Measurements from ENCODE around the gene CENPO.
"Not testable (repeated sequence)": the region's sequence is repeated elsewhere in the genome, so short reads cannot be mapped to it uniquely, and the experiment has no call there.

Gene CENPO

GRCh38 chr2:24791452-24791851, 1.8 kb upstream of the CENPO start:
- in situ Hi-C loops (cut with HindIII; ENCODE audit: low pct_ligation_motif_present, low sequenced_read_pairs): no loop called here
- Histone ChIP-seq H3K27ac (no peak overlapping the region), H3K4me3 (ENCODE audit: low read depth, low read length) (no peak overlapping the region), H3K27me3 (replicated peaks) (no peaks in the 10 kb centered on the region), H3K36me3 (replicated peaks) (no peaks in the 10 kb centered on the region)
- TF ChIP-seq, protein P1, sequence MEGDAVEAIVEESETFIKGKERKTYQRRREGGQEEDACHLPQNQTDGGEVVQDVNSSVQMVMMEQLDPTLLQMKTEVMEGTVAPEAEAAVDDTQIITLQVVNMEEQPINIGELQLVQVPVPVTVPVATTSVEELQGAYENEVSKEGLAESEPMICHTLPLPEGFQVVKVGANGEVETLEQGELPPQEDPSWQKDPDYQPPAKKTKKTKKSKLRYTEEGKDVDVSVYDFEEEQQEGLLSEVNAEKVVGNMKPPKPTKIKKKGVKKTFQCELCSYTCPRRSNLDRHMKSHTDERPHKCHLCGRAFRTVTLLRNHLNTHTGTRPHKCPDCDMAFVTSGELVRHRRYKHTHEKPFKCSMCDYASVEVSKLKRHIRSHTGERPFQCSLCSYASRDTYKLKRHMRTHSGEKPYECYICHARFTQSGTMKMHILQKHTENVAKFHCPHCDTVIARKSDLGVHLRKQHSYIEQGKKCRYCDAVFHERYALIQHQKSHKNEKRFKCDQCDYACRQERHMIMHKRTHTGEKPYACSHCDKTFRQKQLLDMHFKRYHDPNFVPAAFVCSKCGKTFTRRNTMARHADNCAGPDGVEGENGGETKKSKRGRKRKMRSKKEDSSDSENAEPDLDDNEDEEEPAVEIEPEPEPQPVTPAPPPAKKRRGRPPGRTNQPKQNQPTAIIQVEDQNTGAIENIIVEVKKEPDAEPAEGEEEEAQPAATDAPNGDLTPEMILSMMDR (IDR thresholded peaks at IDR 0.05; ENCODE audit: low read depth, low read length, missing control alignments): no peak
- no peak for DNase-seq

DNA sequence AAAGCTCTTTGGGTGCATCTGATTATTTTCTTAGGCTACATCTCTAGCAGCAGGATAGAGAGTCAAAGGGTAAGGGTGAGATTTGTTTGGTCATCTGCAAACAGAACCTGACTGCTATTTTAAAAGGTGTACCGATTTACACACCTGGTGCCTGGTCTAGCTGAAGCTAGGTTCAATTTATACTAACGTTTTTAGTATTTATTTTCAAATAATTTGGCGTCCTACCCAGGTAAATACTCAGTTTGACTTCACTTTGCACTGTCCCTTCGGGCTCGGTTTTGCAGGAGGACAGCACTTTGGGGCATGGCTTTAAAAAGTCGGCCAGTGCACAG, 717 bp upstream of the CENPO start:
- DNase-seq: no peak
- TF ChIP-seq, protein P1 (IDR thresholded peaks at IDR 0.05; ENCODE audit: low read depth, low read length, missing control alignments): no peak
- H3K36me3 ChIP-seq (replicated peaks): no peaks in the 10 kb centered on the region
- in situ Hi-C loops (cut with HindIII; ENCODE audit: low pct_ligation_motif_present, low sequenced_read_pairs): no loop called here
- peak overlapping the region; percentile 99 for H3K27ac ChIP-seq
- peak overlapping the region; percentile 92 for H3K4me3 ChIP-seq (ENCODE audit: low read depth, low read length)
- no peaks in the 10 kb centered on the region for H3K27me3 ChIP-seq (replicated peaks)

- Histone ChIP-seq H3K27ac (peak overlapping the region; percentile 99), H3K36me3 (replicated peaks) (no peaks in the 10 kb centered on the region), H3K27me3 (replicated peaks) (no peaks in the 10 kb centered on the region), H3K4me3 (ENCODE audit: low read depth, low read length) (peak overlapping the region; percentile 92)
- DNase-seq: peak; percentile 35
- in situ Hi-C loops (cut with HindIII; ENCODE audit: low pct_ligation_motif_present, low sequenced_read_pairs): no loop called here
- TF ChIP-seq, protein P1 (IDR thresholded peaks at IDR 0.05; ENCODE audit: low read depth, low read length, missing control alignments): no peak
Measured at GRCh38 chr2:24793761-24794435, 673 bp downstream of the CENPO start.

DNA sequence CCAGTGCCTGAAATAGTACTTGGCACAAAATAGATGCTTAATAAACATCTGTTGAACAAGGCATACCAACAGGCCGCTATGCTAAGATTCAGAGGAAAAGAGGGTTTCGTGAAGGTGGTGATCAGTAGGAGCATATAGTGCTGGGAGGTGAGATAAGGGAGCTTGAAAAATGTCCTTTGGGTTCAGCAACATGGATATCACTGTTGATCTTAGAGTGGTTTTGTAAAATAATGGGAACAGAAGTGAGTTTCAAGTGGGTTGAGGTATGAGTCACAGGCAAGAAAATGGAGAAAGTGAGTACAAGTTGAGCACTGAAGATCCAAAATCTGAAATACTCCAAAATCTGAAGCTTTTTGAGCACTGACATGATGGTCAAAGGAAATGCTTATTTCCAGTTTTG, 4.4 kb downstream of the CENPO start:
- DNase-seq: no peak
- H3K4me3 ChIP-seq (ENCODE audit: low read depth, low read length): no peak overlapping the region
- TF ChIP-seq, protein P1 (IDR thresholded peaks at IDR 0.05; ENCODE audit: low read depth, low read length, missing control alignments): no peak
- no peaks in the 10 kb centered on the region for H3K27me3 ChIP-seq (replicated peaks)
- H3K36me3 ChIP-seq (replicated peaks): peaks cover 3% of the 10 kb centered on the region
- H3K27ac ChIP-seq: no peak overlapping the region
- in situ Hi-C loops (cut with HindIII; ENCODE audit: low pct_ligation_motif_present, low sequenced_read_pairs): no loop called here

GRCh38 chr2:24800487-24800886, 7.3 kb downstream of the CENPO start:
- H3K27me3 ChIP-seq (replicated peaks); H3K4me3 ChIP-seq (ENCODE audit: low read depth, low read length); H3K36me3 ChIP-seq (replicated peaks); in situ Hi-C loops (cut with HindIII; ENCODE audit: low pct_ligation_motif_present, low sequenced_read_pairs); H3K27ac ChIP-seq; DNase-seq: not testable (repeated sequence)

- H3K36me3 ChIP-seq (replicated peaks); H3K27me3 ChIP-seq (replicated peaks); H3K4me3 ChIP-seq (ENCODE audit: low read depth, low read length); in situ Hi-C loops (cut with HindIII; ENCODE audit: low pct_ligation_motif_present, low sequenced_read_pairs); DNase-seq; H3K27ac ChIP-seq: not testable (repeated sequence)
Measured at GRCh38 chr2:24805811-24806660, 12.8 kb downstream of the CENPO start.

Measured in brain microvascular endothelial cell (primary cell).